Smooth muscle cell (in vitro differentiated cells): ENCODE data around the gene PNLIP. TPM values are rescaled to one million over a fixed set of nuclear protein-coding genes. Genes with fewer than 3 reads are reported as not detected.

ENCODE experiments used
- DNase-seq: peaks from one replicate; lab custom pipeline; 2025; ENCODE audit not compliant: unreplicated experiment; lab: John Stamatoyannopoulos, UW
- H2AFZ ChIP-seq: fragments of 200-600 bp; sonication (generic); 2 replicates; pipeline ENCODE4 v1.6.0; 2016; ENCODE audit warnings: antibody characterized with exemption, low read depth, mild to moderate bottlenecking
- H3F3A ChIP-seq: fragments of 200-600 bp; sonication (generic); 2 replicates; pipeline ENCODE4 v1.6.0; 2017; ENCODE audit warnings: antibody characterized with exemption, low read depth
- H3K27ac ChIP-seq: fragments of 200-600 bp; sonication (generic); 2 replicates; pipeline ENCODE4 v1.5.1; 2016; ENCODE audit warnings: low read depth, mild to moderate bottlenecking
- H3K27me3 ChIP-seq: fragments of 200-600 bp; sonication (generic); 2 replicates; pipeline ENCODE4 v1.6.1; 2016; ENCODE audit warnings: low read depth, mild to moderate bottlenecking
- H3K36me3 ChIP-seq: fragments of 200-600 bp; sonication (generic); 2 replicates; pipeline ENCODE4 v1.5.1; 2016; ENCODE audit warnings: low read depth
- H3K4me1 ChIP-seq: fragments of 200-600 bp; sonication (generic); 2 replicates; pipeline ENCODE4 v1.5.1; 2016; ENCODE audit warnings: low read depth
- H3K4me2 ChIP-seq: fragments of 200-600 bp; sonication (generic); 2 replicates; pipeline ENCODE4 v1.6.0; 2016; ENCODE audit warnings: mild to moderate bottlenecking
- H3K4me3 ChIP-seq: fragments of 200-600 bp; sonication (generic); 2 replicates; pipeline ENCODE4 v1.5.1; 2016; ENCODE audit warnings: mild to moderate bottlenecking
- H3K79me2 ChIP-seq: fragments of 200-600 bp; sonication (generic); 2 replicates; pipeline ENCODE4 v1.6.0; 2016; ENCODE audit warnings: low read depth, mild to moderate bottlenecking
- H3K9ac ChIP-seq: fragments of 200-600 bp; sonication (generic); 2 replicates; pipeline ENCODE4 v1.6.0; 2016; ENCODE audit warnings: low read depth
- H3K9me3 ChIP-seq: fragments of 200-600 bp; sonication (generic); replicated peaks from 2 replicates; pipeline ENCODE4 v1.5.1; 2016; ENCODE audit warnings: low read depth
- H4K20me1 ChIP-seq: fragments of 200-600 bp; sonication (generic); 2 replicates; pipeline ENCODE4 v1.6.0; 2016; ENCODE audit warnings: low read depth
- WGBS: methylation state at CpG from one replicate; pipeline ENCODE4 v1.1.7; 2016; ENCODE audit warnings: low lambda C conversion rate; 5-methylcytosine and 5-hydroxymethylcytosine counted together
- polyA plus RNA-seq: library from polyadenylated mRNA; unstranded; fragments of >200 nt; fragmentation: Nextera tagmentation; extraction: Ambion mirVana; gene quantifications from 2 replicates; pipeline ENCODE4 v1.2.1, GENCODE V29; 2016
- total RNA-seq: library from RNA; depleted of rRNA; stranded (reverse); fragments of >200 nt; gene quantifications from 2 replicates; pipeline ENCODE4 v1.2.3, GENCODE V29; 2014
- TF ChIP-seq, protein P1 (sequence below): fragments of 200-600 bp; sonication (generic); IDR thresholded peaks from 2 replicates; pipeline ENCODE4 v1.5.1; 2017; ENCODE audit warnings: borderline replicate concordance, mild to moderate bottlenecking, antibody characterized with exemption; ENCODE audit not compliant: insufficient read depth, poor library complexity, severe bottlenecking

The PNLIP gene
- total and polyA plus RNA-seq, 2 experiments from 2014 or later = not detected

- no peaks in the 10 kb centered on the region for H3K36me3 ChIP-seq
- H3K27me3 ChIP-seq = no peaks in the 10 kb centered on the region
- H3F3A ChIP-seq = no peaks in the 10 kb centered on the region
- DNase-seq = no peak
- no peak overlapping the region for H2AFZ ChIP-seq
- H3K4me1 ChIP-seq = no peaks in the 10 kb centered on the region
- no peaks in the 10 kb centered on the region for H4K20me1 ChIP-seq
- H3K4me3 ChIP-seq = no peak overlapping the region
- no peaks in the 10 kb centered on the region for H3K9me3 ChIP-seq
- no peak overlapping the region for H3K27ac ChIP-seq
- no peaks in the 10 kb centered on the region for H3K79me2 ChIP-seq
- no peak overlapping the region for H3K4me2 ChIP-seq
- no peak overlapping the region for H3K9ac ChIP-seq
- WGBS = 89% methylated on average over 13 of the region's 13 CpGs
- TF ChIP-seq, protein P1, sequence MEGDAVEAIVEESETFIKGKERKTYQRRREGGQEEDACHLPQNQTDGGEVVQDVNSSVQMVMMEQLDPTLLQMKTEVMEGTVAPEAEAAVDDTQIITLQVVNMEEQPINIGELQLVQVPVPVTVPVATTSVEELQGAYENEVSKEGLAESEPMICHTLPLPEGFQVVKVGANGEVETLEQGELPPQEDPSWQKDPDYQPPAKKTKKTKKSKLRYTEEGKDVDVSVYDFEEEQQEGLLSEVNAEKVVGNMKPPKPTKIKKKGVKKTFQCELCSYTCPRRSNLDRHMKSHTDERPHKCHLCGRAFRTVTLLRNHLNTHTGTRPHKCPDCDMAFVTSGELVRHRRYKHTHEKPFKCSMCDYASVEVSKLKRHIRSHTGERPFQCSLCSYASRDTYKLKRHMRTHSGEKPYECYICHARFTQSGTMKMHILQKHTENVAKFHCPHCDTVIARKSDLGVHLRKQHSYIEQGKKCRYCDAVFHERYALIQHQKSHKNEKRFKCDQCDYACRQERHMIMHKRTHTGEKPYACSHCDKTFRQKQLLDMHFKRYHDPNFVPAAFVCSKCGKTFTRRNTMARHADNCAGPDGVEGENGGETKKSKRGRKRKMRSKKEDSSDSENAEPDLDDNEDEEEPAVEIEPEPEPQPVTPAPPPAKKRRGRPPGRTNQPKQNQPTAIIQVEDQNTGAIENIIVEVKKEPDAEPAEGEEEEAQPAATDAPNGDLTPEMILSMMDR = no peak
Measured at GRCh38 chr10:116553378-116553980, 7.7 kb downstream of the PNLIP start.

DNA sequence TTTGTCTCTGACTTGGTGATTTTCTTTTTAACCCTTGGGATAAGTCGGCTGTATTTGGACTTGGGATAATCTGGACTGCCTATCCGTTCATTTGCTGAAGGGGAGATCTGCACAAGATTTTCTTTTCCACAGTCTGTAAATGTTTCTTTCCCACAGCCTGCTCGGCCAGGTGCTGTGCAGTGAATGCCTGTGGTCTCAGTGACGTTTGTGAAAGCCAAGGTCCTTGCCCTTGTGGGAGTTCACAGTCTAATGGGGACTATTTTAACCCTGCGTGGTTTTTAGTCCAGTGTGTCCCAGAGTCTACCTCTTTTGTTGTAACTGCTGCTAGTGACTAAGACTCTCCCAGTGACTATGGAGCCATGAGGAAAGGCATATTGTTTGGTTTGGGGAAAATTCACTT is 8.9 kb downstream of the PNLIP start:
- Histone ChIP-seq H3K9me3 (no peaks in the 10 kb centered on the region), H3K9ac (no peak overlapping the region), H3K79me2 (no peaks in the 10 kb centered on the region), H3F3A (no peaks in the 10 kb centered on the region), H3K27ac (no peak overlapping the region), H3K27me3 (no peaks in the 10 kb centered on the region), H3K4me3 (no peak overlapping the region), H2AFZ (no peak overlapping the region), H3K4me1 (no peaks in the 10 kb centered on the region), H3K4me2 (no peak overlapping the region), H3K36me3 (no peaks in the 10 kb centered on the region), H4K20me1 (no peaks in the 10 kb centered on the region)
- 69% methylated on average over 5 of the region's 5 CpGs for WGBS
- TF ChIP-seq, protein P1 = no peak
- DNase-seq = no peak

DNA sequence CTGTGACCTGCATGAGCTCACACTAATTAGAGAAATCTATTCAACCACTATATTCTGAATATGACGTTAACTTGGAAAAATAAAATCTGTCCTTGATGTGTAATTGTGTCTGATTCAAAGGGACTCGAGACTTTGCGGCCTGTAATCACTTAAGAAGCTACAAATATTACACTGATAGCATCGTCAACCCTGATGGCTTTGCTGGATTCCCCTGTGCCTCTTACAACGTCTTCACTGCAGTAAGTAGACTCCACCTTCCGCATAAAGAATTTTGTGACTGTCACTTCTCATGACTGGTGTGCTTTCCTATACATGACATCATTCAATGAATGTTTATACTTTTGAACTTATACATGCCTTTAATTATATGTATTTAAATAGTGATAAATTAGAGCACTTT is 10.1 kb downstream of the PNLIP start:
- no peaks in the 10 kb centered on the region for H4K20me1 ChIP-seq
- no peak overlapping the region for H3K4me3 ChIP-seq
- no peaks in the 10 kb centered on the region for H3K79me2 ChIP-seq
- H3K36me3 ChIP-seq = no peaks in the 10 kb centered on the region
- H3K4me2 ChIP-seq = no peak overlapping the region
- no peak for DNase-seq
- no peaks in the 10 kb centered on the region for H3K4me1 ChIP-seq
- no peak overlapping the region for H2AFZ ChIP-seq
- no peak overlapping the region for H3K27ac ChIP-seq
- no peaks in the 10 kb centered on the region for H3K9me3 ChIP-seq
- TF ChIP-seq, protein P1 = no peak
- WGBS = 86% methylated on average over 6 of the region's 6 CpGs
- no peaks in the 10 kb centered on the region for H3F3A ChIP-seq
- H3K27me3 ChIP-seq = no peaks in the 10 kb centered on the region
- H3K9ac ChIP-seq = no peak overlapping the region

- H3F3A ChIP-seq = no peaks in the 10 kb centered on the region
- H3K4me1 ChIP-seq = no peaks in the 10 kb centered on the region
- 87% methylated on average over 5 of the region's 5 CpGs for WGBS
- no peaks in the 10 kb centered on the region for H3K79me2 ChIP-seq
- DNase-seq = no peak
- no peak overlapping the region for H3K27ac ChIP-seq
- H2AFZ ChIP-seq = no peak overlapping the region
- TF ChIP-seq, protein P1 = no peak
- no peaks in the 10 kb centered on the region for H3K9me3 ChIP-seq
- H3K27me3 ChIP-seq = peaks cover 6% of the 10 kb centered on the region
- H3K4me2 ChIP-seq = no peak overlapping the region
- no peak overlapping the region for H3K4me3 ChIP-seq
- H3K9ac ChIP-seq = no peak overlapping the region
- no peaks in the 10 kb centered on the region for H4K20me1 ChIP-seq
- no peaks in the 10 kb centered on the region for H3K36me3 ChIP-seq
Measured at GRCh38 chr10:116557305-116557880, 11.7 kb downstream of the PNLIP start.
